Activated T-cell treated with anti-CD3 and anti-CD28 coated beads for 24 hours (primary cell): ENCODE measurements around the gene NHSL2.

ENCODE experiments used
- DNase-seq: peaks from one replicate; pipeline ENCODE4 v3.0.0-alpha.2; 2020; ENCODE audit warnings: low read depth

NHSL2 gene

GRCh38 chrX:71991164-71991563 is 80.5 kb downstream of the NHSL2 start:
- DNase-seq, result no peak

GRCh38 chrX:71992711-71993110 is 82.1 kb downstream of the NHSL2 start:
- no peak for DNase-seq

- no peak for DNase-seq
These were observed 82.7 kb downstream of the NHSL2 start for GRCh38 chrX:71993371-71993770.

DNA sequence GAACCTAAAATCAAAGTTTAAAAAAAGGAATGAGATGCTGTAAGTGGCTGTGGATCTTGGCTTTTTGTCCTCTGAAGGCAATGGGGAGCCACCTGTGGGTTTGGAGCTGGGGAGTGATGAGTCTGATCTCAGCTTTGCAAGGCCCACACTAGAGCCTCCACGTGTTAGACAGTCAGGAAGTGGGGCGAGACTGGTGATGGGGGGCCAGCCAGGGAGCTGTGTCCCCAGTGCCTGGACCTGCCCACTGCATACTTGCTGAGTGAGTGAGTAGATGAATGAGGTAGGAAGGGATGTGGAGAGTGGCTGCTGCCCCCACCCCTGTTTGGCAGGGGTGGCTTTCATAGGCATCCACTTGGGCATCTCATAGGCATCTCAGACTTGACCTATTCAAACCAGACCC is 84.0 kb downstream of the NHSL2 start:
- DNase-seq, result no peak

DNA sequence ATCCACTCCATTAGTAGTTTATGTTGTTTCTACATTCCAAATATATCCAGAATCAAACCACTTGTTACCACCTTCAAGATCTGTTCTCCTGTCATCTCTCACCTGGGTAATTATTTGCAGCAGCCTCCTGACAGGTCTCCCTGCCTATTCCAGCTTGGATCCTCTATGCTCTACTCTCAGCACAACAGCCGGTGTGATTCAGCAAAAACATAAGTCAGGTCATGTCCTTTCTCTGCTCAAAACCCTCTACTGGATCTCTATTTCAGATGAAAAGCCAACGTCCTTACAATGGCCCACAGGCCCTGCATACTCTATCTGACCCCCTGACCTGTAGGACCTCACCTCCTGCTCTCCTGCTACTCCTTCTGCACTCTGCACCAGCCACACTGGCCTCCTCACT is 84.5 kb downstream of the NHSL2 start:
- DNase-seq, result no peak

DNA sequence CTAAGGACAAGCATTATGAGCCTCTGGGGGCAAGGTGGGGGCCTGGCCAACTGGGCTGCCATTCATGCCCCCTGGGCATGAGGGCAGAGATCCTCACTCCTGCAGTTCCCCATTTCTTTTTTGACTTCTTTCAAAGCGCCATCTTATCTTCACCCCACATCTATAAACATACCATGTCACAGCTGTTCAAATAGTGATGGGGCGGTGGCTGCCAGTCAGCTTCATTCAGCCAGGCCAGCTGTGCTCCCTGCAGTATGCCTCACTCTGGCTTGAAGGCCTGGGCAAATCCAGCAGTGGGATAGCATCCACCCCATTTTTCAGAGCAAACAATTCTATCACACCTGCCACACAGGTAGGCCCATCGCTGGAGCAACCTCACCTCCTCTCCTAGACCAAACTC is 85.5 kb downstream of the NHSL2 start:
- DNase-seq, result no peak

GRCh38 chrX:71996826-71997225 is 86.2 kb downstream of the NHSL2 start:
- no peak for DNase-seq

GRCh38 chrX:71997320-71997719 is 86.7 kb downstream of the NHSL2 start:
- no peak for DNase-seq

- DNase-seq, result no peak
These were observed 88.3 kb downstream of the NHSL2 start for GRCh38 chrX:71998836-71999509.

DNA sequence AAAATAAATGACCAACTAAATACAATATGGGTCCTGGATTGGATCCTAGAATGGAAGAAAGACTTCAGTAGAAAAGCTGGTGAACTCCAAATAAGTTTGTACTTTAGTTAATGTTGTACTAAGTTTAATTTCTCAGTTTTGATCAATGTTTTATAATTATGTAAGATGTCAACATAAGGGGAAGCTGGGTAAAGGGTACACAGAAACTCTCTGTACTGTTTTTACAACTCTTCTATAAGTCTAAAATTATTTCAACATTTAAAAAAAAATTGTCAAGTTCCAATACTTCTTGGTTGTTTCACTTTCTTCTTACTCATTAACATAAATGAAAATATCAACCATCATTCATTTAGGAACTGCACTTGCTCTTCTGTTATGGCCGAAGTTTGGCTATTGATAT is 88.9 kb downstream of the NHSL2 start:
- no peak for DNase-seq

DNA sequence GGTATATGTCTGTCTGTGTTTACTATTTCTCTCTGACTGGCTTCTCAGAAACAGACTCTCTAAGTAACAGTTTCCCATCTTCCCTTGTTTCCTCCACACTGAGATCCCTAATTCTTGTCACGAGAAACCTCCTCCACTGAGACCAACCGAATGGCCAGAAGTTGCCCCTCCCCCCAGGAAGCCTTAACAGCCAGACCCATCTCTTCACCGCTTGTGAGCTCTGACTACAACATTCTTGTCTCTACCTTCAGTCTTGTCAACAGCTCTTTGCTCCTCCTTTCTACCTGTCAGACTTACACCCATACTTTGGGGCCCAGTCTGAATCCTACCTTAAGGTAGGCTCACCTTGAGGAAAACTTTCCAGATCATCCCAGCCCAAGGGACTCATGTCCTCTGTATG is 90.8 kb downstream of the NHSL2 start:
- no peak for DNase-seq

GRCh38 chrX:72001906-72002305 is 91.3 kb downstream of the NHSL2 start:
- DNase-seq, result no peak

DNA sequence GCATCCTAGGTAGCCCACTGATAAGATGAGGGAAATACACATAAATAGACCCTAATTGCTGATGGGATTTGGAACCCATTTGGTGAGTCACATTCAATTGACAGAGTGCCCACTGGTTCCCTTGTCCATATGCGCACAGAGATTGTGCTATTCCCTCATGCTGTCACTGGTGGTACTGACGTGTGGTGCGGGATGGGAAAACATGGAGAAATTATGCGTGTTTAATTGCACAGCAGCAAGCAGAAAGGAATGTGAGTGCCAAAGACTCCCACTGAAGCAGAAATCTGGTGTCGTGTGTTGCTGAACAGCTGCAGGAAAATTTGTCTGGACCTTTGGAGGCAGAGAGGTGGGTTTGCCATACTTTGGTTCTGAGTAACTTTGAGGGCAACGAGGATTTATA is 92.2 kb downstream of the NHSL2 start:
- no peak for DNase-seq

DNA sequence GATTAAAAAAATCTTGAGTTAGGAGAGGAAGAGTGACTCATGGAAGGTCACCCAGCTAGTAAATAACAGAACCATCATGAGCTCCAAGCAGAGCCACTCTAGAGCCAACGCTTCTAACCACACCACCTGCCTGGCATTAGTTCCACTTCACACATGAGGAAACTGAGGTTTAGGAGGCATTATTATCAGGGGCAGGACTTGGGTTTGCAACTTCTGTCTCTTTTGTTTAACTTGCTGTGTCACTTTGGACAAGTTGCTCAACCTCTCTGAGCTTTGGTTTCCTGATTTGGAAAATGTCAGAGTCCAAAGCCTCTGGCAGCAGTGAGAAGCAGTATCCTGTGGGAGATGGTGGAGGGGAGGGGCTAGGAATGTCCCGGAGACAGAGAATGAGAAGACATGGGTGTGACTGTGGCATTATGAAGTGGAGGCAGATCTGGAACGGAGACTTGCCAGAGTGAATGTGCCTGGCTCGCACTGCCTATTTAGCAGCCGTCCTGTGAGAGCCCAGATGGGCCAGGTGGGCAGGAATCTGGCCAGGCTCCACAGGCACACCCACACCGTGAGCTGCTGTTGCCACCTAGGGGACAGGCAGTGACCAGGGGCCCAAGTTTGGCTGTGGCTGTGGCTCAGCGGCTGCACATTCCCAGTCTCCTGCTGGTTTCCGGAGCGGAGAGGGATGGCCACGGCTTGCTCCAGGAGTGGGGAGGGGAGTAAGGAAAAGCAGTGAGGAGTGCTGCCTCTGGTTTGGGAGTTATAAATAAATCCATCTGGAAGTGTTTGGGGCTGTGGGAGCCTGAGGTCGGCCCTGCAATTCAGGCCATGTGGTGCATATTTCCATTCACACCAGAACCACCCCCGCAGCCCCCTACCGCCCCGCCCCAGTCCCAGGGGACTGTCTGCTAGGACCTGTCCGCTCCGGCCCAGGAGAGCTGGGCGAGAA is 93.4 kb downstream of the NHSL2 start:
- DNase-seq, result no peak

GRCh38 chrX:72005046-72005445 is 94.4 kb downstream of the NHSL2 start:
- no peak for DNase-seq

DNA sequence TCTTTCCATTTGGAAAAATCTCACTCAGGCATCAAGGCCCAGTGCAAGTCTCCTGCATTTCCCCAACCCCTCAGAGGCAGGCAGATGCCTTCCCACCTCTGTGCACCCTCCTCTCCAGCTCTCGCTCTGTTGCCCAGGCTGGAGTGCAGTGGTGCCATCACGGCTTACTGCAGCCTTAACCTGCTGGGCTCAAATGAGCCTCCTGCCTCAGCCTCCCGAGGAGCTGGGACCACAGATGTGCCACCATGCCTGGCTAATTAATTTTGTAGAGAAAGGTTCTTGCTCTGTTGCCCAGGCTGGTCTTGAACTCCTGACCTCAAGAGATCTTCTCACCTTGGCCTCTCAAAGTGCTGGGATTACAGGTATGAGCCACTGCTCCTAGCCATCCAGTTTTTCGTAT is 95.8 kb downstream of the NHSL2 start:
- no peak for DNase-seq

DNA sequence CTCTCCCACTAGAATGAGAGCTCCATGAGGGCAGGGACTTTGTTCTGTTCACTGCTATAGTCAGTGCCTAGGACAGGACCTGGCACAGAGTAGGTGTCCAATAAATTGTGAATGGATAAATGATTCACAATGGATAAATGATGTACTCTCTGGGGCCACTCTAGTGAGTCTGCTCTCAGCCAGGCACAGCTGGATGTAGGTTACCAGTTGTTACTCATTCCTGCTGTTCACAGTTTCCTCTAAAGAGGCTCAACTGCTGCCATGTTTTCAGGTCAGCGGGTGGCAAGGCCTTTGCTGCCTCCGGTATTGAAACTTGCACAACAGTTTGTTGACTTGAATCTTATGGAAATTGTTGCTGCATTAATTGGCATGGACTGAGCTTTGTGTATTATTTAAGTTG is 99.1 kb downstream of the NHSL2 start:
- no peak for DNase-seq

- no peak for DNase-seq
These were observed 101.1 kb downstream of the NHSL2 start for GRCh38 chrX:72011734-72012133.

DNA sequence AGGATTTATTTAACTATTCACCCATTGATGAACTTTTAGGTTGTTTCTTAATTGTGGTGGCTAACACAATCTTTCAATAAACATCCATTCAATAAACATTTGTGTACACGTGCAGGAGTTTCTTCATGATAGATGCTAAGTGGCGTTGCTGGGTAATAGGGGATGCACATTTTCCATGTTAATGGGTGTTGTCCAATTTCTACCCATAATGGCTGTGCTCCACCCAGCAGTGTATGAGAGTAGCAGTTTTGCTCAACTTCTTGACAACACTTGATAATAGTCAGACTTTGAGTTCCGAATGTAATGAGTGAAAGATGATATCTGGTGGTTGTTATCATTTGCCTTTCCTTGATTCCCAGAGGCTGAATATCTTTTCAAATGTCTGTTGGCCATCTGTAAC is 104.7 kb downstream of the NHSL2 start:
- no peak for DNase-seq

- no peak for DNase-seq
These were observed 106.5 kb downstream of the NHSL2 start for GRCh38 chrX:72016881-72017783.

DNA sequence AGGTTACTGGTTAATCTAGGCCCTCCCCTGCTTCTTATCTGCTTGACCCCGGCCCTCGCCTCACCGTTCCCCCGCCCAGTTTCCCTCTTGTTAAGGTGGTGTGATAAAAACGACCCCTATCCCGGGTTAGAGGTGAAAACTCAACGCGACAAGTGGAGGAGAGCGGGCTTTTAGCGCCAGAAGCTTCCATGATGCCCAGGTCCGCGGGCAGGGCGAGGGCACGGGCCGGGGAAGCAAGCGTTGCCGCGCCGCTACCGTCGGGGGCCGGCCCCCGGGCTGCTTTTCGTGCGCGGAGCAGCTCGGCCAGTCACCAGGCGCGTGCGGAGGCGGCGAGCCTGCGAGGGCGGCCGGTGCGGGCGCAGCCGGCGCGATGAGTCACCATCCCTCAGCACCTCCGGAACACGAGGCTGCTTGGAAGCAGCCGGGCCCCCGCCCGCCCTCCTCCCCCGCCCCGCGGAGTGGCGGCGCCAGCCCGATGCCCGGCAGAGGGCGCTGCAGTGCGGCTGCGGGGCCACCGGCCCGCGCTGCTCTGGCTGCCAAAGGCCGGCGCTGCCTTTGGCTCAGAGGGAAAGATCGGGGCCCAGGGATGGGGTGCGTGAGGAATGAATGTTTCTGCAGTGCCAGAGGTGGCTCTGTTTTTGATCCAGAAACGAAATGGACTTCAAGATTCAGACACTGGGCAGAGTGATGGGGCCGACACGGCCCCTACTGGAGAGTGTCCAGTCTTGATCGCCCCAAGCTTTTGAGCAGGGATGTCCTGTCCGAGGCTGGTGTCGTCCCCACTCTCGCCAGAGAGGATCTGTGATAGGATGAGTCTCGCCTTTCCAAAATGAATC is 107.8 kb downstream of the NHSL2 start:
- peak; percentile 67 for DNase-seq

- no peak for DNase-seq
These were observed 108.8 kb downstream of the NHSL2 start for GRCh38 chrX:72019487-72019886.
